ENCODE measurements around the gene ALDH2.
"Not testable (repeated sequence)": the region's sequence is repeated elsewhere in the genome, so short reads cannot be mapped to it uniquely, and the experiment has no call there.

The ALDH2 gene

DNA sequence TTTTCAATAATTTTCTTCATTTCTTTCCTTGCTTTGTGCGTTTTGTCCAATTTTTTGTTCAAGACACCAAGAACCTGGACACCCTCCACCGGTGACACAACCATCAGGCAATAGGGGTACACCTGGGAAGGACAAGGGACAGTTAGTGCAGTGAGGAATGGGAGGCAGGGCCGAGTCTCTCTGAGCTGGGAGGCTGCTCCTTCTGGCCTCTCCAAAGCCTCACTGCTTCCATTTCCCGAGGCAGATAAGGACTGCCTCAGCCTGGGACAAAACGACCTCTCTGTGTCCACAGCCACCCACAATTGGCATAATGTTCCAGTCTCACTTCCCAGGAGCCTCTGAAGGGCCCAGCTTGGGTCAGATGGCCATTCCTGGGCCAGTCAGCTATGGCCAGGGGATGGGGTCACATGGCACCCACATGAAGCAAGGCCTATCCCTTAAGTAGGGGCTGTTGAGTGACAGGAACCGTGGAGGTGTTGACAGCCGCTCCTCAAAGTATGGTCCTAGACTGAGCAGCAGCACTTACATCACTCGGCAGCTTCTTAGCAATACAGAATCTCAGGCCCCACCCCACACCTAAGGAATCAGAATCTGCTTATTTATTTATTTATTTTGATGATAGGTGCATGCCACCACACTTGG lies 61.7 kb downstream of the ALDH2 start:
- DNase-seq = no peak

DNA sequence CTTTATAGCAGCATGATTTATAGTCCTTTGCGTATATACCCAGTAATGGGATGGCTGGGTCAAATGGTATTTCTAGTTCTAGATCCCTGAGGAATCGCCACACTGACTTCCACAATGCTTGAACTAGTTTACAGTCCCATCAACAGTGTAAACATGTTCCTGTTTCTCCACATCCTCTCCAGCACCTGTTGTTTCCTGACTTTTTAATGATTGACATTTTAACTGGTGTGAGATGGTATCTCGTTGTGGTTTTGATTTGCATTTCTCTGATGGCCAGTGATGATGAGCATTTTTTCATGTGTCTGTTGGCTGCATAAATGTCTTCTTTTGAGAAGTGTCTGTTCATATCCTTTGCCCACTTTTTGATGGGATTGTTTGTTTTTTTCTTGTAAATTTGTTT lies 62.9 kb downstream of the ALDH2 start:
- DNase-seq = not testable (repeated sequence)

DNA sequence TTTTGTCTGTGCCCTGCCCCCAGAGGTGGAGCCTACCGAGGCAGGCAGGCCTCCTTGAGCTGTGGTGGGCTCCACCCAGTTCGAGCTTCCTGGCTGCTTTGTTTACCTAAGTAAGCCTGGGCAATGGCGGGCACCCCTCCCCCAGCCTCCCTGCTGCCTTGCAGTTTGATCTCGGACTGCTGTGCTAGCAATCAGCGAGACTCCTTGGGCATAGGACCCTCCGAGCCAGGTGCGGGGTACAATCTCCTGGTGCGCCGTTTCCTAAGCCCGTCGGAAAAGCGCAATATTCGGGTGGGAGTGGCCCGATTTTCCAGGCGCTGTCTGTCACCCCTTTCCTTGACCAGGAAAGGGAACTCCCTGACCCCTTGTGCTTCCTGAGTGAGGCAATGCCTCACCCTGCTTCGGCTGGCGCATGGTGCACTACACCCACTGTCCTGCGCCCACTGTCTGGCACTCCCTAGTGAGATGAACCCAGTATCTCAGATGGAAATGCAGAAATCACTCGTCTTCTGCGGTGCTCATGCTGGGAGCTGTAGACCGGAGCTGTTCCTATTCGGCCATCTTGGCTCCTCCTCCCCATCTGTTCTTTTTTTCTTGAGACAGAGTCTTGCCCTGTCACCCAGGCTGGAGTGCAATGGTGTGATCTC lies 68.1 kb downstream of the ALDH2 start:
- not testable (repeated sequence) for DNase-seq

DNA sequence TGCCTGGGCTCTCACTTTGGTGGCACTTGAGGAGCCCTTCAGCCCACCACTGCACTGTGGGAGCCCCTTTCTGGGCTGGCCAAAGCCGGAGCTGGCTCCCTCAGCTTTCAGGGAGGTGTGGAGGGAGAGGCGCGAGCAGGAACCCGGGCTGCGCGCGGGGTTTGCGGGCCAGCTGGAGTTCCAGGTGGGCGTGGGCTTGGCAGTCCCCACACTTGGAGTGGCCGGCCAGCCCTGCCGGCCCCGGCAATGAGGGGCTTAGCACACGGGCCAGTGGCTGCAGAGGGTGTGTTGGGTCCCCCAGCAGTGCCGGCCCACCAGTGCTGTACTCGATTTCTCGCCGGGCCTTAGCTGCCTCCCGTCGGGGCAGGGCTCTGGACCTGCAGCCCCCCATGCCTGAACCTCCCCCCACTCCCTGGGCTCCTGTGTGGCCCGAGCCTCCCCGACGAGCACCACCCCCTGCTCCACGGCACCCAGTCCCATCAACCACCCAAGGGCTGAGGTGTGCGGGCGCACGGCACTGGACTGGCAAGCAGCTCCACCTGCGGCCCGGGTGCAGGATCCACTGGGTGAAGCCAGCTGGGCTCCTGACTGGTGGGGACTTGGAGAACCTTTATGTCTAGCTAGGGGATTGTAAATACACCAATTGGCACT lies 68.9 kb downstream of the ALDH2 start:
- not testable (repeated sequence) for DNase-seq

DNA sequence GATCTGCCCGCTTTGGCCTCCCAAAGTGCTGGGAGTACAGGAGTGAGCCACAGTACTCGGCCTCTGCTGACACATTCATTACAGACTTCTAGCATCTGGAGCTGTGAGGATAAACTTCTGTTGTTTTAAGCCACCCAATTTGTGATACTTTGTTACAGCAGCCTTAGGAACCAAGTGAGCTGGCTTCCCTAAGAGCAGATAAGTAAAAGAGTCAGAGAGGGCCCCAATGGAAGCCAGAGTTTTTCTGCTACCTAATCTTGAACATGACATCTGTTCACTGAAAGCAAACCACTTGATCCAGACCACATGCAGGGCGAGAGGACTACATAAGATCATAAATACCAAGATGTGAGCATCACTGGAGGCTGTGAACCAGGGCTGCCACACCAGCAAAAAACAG lies 71.6 kb downstream of the ALDH2 start:
- no peak for DNase-seq

DNA sequence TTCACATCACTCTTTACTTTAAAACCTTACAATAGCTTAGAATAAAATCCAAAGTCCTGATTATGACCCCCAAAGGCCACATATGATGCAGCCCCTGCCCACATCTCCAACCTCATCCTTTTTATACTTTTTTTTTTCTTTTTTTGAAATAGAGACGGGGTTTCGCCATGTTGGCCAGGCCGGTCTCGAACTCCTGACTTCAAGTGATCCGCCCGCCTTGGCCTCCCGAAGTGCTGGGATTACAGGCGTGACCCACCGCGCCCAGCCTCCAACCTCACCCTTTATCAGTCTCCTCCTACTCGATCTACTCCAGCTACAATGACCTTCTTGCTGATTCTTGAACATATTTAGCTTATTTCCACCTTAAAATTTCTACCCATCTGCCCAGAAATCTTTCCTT lies 74.1 kb downstream of the ALDH2 start:
- peak in 1 of 2 experiments; percentile 9 for DNase-seq

DNA sequence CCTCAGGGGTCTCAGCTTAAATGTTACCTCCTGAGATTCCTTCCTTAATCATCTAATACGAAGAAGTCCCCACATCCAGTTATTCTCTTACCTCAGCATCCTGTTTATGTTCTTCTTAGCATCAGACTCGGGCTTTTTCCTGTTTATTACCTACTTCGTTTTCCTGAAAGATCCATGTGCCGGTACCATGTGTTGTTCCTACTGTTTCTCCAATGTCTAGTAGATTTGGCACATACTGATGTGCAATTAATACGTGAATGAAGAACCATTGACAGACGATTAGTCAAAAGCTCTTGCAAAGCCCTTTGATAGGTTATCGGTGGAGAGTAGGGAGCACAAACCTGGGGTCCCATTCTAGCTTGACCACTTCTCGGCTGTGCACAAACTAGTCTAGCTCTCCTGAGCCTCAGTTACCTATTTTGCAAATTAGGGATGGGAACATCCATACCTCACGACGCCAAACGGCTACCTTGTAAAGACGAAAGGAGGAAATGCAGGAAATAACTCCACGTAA lies 74.6 kb downstream of the ALDH2 start:
- peak in 1 of 2 experiments; percentile 22 for DNase-seq

DNA sequence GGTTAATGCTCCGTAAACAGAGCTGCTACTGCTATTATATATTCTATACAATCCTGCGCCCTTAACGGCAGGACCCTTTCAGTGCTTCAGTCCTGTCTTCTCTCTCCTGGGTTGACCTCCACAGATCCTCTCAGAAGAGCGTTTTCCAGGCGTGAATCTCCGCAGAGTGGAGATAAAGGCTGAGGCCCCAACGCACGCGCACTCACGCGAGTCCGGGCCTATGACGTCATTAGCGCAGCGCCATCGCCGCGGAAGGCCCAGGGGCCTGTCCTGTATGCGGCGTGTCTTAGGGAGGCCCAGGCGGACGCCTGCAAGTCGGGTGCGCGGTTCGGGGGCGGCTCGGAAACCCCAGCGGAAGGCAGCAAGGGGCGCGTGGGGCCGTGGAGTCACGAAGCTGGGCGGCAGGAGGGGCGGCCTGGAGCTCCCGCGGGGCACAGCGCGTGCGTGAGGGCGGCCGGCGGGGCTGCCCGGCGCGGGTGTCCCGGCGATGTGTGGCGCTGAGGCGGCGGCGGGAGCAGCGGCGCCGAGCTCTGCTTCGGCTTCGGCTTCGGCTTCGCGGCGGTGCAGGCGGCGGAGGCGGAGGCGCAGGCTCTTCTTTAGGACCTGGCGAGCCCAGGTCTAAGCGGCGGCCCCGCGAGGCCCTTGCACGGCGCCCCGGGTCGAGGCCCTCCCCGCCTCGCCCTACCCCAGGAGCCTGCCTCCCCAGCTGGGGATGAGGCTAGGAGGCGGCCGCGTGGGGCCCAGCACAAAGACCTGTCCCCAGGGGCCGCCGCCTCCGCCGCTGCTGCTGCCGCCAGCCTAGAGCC lies 75.2 kb downstream of the ALDH2 start, which contains the start of gene MAPKAPK5:
Gene MAPKAPK5 (plus strand): TSS at position 479 of the 806 bp plus-strand sequence. CDS start 506 bp downstream, outside the sequence.
- peak; percentile 88 to 97 for DNase-seq

DNA sequence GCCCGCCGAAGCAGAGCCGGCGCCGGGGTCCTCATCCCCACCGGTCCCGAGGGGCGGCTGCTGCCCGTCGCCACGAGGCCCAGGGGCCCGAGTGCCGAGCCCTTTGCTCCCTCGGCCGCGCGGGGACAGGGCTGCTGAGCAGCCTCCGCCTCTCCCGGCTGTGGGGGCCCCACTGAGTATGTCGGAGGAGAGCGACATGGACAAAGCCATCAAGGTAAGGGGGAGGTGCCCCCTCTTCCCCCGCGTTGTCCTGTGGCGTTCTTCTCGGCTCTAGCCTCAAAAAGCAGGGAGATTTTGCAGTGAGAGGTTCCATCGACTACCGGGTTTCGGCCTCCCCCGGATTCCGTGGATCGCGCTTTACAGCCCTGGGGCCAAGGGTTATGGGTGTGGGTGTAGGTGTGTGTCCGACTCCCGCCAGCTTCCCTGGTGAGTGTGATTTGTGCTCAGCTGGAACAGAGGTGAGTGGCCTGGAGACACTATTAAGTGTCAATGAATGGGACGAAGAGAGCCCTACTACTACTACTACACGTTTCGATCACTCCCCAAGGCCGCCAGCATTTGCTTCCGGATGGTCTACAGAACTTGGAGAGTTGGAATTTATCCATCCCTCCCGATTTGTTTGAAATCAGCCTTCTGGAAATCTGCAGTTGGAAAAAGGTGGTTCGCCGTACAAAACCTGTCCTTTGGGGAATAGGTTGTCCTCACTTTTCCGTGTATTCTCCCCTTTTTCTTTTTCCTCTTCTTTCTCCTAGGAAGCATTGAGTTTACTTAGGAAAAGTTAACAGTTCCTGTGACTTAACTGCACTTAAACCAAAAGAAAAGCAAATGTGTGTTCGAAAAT lies 76.0 kb downstream of the ALDH2 start:
- peak in 1 of 2 experiments; percentile 48 for DNase-seq

DNA sequence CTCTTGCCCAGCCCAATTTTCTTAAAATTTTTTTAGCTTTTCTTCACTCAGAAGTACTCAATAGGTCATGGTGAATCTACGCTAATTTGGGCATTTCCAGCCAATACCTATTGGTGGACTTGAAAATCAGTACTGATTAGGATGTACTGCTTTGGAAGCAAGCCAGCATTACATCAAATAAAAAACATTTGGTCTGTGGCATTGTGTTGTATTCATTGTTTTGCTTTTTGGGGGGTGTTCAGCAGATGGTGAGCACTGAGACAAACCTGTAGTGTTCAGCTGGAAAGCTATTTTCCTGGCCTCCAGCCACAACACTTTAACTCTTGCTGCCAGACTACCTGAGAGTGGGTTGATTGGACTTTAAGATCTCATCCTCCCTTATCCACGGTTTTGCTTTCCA lies 79.3 kb downstream of the ALDH2 start:
- DNase-seq = no peak

DNA sequence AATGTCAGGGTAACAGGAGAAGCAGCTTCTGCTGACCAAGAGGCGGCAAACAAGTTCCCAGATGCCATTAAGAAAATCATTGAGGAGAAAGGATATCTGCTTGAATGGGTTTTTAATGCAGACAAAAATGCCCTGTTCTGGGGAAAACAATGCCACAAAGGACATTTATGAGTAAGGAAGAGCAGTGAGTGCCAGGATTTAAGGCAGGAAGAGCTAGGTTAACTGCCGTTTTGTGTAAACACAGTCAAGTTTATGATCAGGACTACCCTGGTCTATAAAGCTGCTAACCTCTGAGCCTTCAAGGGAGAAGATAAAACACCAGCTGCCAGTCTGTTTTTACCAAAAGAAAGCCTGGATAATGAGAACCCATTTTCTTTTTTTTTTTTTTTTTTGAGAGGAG lies 83.8 kb downstream of the ALDH2 start:
- no peak for DNase-seq

DNA sequence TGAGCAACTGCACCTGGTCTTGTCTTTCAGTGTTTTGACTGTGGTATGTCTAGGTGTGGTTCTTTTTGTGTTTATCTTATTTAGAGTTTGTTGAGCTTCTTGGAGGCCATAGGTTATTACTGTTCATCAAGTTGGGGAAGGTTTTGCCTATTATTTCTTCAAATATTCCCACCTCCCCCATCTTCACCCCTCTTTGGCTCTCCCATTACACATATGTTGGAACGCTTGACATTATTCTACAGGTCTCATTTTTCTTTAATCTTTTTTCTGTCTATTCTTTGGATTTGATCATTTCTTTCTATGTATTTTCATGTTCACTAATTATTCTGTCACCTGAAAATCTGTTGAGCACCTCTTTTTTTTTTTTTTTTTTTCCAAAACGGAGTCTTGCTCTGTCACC lies 91.5 kb downstream of the ALDH2 start:
- DNase-seq = no peak

DNA sequence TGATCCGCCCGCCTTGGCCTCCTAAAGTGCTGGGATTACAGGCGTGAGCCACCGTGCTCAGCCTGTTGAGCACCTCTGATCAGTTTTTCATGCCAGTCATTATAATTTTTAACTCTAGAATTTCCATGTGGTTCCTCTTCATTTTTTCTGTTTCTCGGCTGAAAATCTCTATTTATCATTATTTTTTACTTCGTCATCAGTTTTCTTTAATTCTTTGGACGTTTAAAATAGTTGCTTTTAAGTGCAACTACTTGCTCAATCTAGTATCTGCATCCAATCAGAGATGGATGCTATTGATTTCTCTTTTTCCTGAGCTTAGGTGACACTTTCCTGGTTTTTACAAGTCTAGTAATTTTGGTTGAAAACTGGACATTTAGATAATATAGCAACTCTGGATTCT lies 92.0 kb downstream of the ALDH2 start:
- DNase-seq = no peak

DNA sequence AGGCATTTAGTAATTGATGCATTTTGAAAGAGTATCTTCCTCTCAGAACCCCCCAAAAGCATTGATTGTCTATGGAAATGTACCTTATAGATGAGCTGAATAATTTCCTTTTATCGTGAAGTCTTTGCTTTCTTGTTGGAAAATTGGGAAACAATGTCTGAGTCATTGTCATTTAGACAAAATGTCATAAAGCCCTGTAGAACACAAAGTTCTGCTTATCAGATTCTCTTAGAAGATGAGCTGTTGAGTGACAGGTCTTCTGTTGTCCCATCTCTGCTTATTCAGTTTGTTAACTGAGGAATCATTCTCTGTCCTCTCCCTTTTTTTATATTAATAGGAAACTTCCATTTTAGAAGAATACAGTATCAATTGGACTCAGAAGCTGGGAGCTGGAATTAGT lies 98.2 kb downstream of the ALDH2 start:
- DNase-seq = no peak
